Gastrocnemius medialis (tissue), 4 donors: ENCODE results near the gene BCAS4. TPM values are rescaled to one million over a fixed set of nuclear protein-coding genes. Genes with fewer than 3 reads are reported as not detected.

Experiments used
- ATAC-seq, 2 donors: fragments of 150-250 bp; one replicate each; pipeline ENCODE4 v1.9.1; 2016
- DNase-seq, 2 donors: peaks; one replicate each; pipeline ENCODE4 v3.0.0-alpha.2; 2019
- H3K27ac ChIP-seq, 4 donors: fragments of 200-600 bp; sonication (generic); 1 replicate in 1 of 4; 2 replicates in 3 of 4; pipeline ENCODE4 v1.5.1; 2016 to 2018; ENCODE audit warnings: mild to moderate bottlenecking in 2 of 4, moderate library complexity in 1 of 4
- H3K27me3 ChIP-seq, 3 donors: fragments of 200-600 bp; sonication (generic) in 2 of 3; 1 replicate in 1 of 3; 2 replicates in 2 of 3; pipeline versions ENCODE4 v1.5.1 to v1.6.0; 2016 to 2019; ENCODE audit warnings: mild to moderate bottlenecking in 1 of 3, moderate library complexity in 1 of 3
- H3K36me3 ChIP-seq, 2 donors: fragments of 200-600 bp; sonication (generic) in 1 of 2; one replicate each; pipeline ENCODE4 v1.5.1; 2017 to 2018
- H3K4me1 ChIP-seq, 2 donors: fragments of 200-600 bp; sonication (generic) in 1 of 2; one replicate each; pipeline ENCODE4 v1.5.1; 2016 to 2017; ENCODE audit warnings: mild to moderate bottlenecking in 2 of 2
- H3K4me3 ChIP-seq, 4 donors: fragments of 200-600 bp; sonication (generic) in 3 of 4; 1 replicate in 1 of 4; 2 replicates in 3 of 4; pipeline ENCODE4 v1.5.1; 2016 to 2019; ENCODE audit warnings: mild to moderate bottlenecking in 2 of 4
- H3K9me3 ChIP-seq, 3 donors: fragments of 200-600 bp; sonication (generic) in 2 of 3; 1 replicate in 1 of 3; 2 replicates in 2 of 3; pipeline ENCODE4 v1.5.1; 2016 to 2019
- CTCF ChIP-seq, 5 experiments: fragments of 450-650 bp in 3 of 5; fragments of 200-600 bp in 2 of 5; sonication (generic) in 2 of 5; IDR thresholded peaks in 4 of 5; conservative IDR thresholded peaks in 1 of 5; 1 replicate in 4 of 5; 2 replicates in 1 of 5; pipeline ENCODE4 v1.5.1; 2016 to 2019; ENCODE audit warnings: antibody characterized with exemption in 5 of 5, mild to moderate bottlenecking in 3 of 5, moderate library complexity in 3 of 5
- POLR2A ChIP-seq, 2 donors: fragments of 450-650 bp; IDR thresholded peaks; one replicate each; pipeline ENCODE4 v1.6.1; 2017; ENCODE audit warnings: antibody characterized with exemption in 2 of 2, mild to moderate bottlenecking in 2 of 2, moderate library complexity in 2 of 2
- in situ Hi-C, 4 donors: fragments of 200-750 bp; cut with MboI; loops; one replicate each; pipeline versions ENCODE4 v1.15.0 to v1.8.0; 2017; ENCODE audit warnings: low sequenced_read_pairs in 4 of 4
- intact Hi-C: fragments of 100-400 bp; cut with DNase I; formaldehyde crosslinking; loops from one replicate; pipeline ENCODE4 v1.15.1; 2023; ENCODE audit warnings: low total_unique reads
- total RNA-seq, 4 donors: library from RNA; depleted of rRNA; stranded (reverse); fragments of >200 nt; gene quantifications; one replicate each; pipeline versions ENCODE4 v1.1.0 to v1.2.3, GENCODE V29; 2016

Gene BCAS4
- total RNA-seq, 4 donors from 2014 or later, result 0.16 to 2.2 (median 0.51) TPM; not detected in 1

GRCh38 chr20:50758469-50758868, 36.4 kb upstream of the BCAS4 start:
- ATAC-seq, result no peak
- Histone ChIP-seq H3K27ac (no peak overlapping the region), H3K4me3 (no peak overlapping the region), H3K27me3 (no peaks in the 10 kb centered on the region), H3K36me3 (no peaks in the 10 kb centered on the region), H3K9me3 (no peaks in the 10 kb centered on the region), H3K4me1 (peaks cover 14 to 23% of the 10 kb centered on the region in 2 donors)
- DNase-seq, result no peak
- intact Hi-C loops (no loop called here), in situ Hi-C loops (loop anchor here in 1 of 4 donors (25.0 kb wide), 1 partner anchor 571 kb away; the partner anchor contains the start of gene CEBPB)
- TF ChIP-seq CTCF (IDR thresholded peaks at IDR 0.05 in 4 of 5, conservative IDR thresholded peaks at IDR 0.05 in 1 of 5) (no peak), POLR2A (IDR thresholded peaks at IDR 0.05) (no peak)

GRCh38 chr20:50758992-50759391, 35.9 kb upstream of the BCAS4 start:
- no peaks in the 10 kb centered on the region for H3K9me3 ChIP-seq
- ATAC-seq, result no peak

GRCh38 chr20:50759678-50760077, 35.2 kb upstream of the BCAS4 start:
- DNase-seq (no peak), ATAC-seq (no peak)
- Histone ChIP-seq H3K9me3 (no peaks in the 10 kb centered on the region), H3K4me1 (peaks cover 16 to 30% of the 10 kb centered on the region in 2 donors), H3K27ac (no peak overlapping the region), H3K27me3 (no peaks in the 10 kb centered on the region), H3K4me3 (no peak overlapping the region), H3K36me3 (no peaks in the 10 kb centered on the region)
- in situ Hi-C loops (loop anchor here in 1 of 4 donors (25.0 kb wide), 1 partner anchor 572 kb away; the partner anchor contains the start of gene CEBPB), intact Hi-C loops (no loop called here)
- TF ChIP-seq POLR2A (IDR thresholded peaks at IDR 0.05) (no peak), CTCF (IDR thresholded peaks at IDR 0.05 in 4 of 5, conservative IDR thresholded peaks at IDR 0.05 in 1 of 5) (no peak)

More at GRCh38 chr20:50758992-50759391, 35.9 kb upstream of the BCAS4 start:
- in situ Hi-C loops (loop anchor here in 1 of 4 donors (25.0 kb wide), 1 partner anchor 572 kb away; the partner anchor contains the start of gene CEBPB), intact Hi-C loops (no loop called here)
- DNase-seq, result no peak
- Histone ChIP-seq H3K27me3 (no peaks in the 10 kb centered on the region), H3K4me3 (no peak overlapping the region), H3K4me1 (peaks cover 16 to 27% of the 10 kb centered on the region in 2 donors), H3K27ac (no peak overlapping the region), H3K36me3 (no peaks in the 10 kb centered on the region)
- TF ChIP-seq POLR2A (IDR thresholded peaks at IDR 0.05) (no peak), CTCF (IDR thresholded peaks at IDR 0.05 in 4 of 5, conservative IDR thresholded peaks at IDR 0.05 in 1 of 5) (no peak)

- in situ Hi-C loops, result loop anchor here in 1 of 4 donors (25.0 kb wide), 1 partner anchor 575 kb away; the partner anchor contains the start of gene CEBPB
- H3K4me3 ChIP-seq, result no peak overlapping the region
- peak overlapping the region; percentile 81 to 90 (median 86) for H3K27ac ChIP-seq
- ATAC-seq, result no peak
- peaks cover 22 to 36% of the 10 kb centered on the region in 2 donors for H3K4me1 ChIP-seq
- intact Hi-C loops, result no loop called here
- TF ChIP-seq CTCF (IDR thresholded peaks at IDR 0.05 in 4 of 5, conservative IDR thresholded peaks at IDR 0.05 in 1 of 5), result no peak
- H3K27me3 ChIP-seq, result no peaks in the 10 kb centered on the region
- DNase-seq, result no peak
- H3K36me3 ChIP-seq, result no peaks in the 10 kb centered on the region
- H3K9me3 ChIP-seq, result no peaks in the 10 kb centered on the region
Measured at GRCh38 chr20:50762045-50762422, 32.8 kb upstream of the BCAS4 start.
